Hematopoietic multipotent progenitor cell treated with erythropoietin and hydrocortisone succinate and interleukin-3 and kit ligand, for 8 days (in vitro differentiated cells): Measurements from ENCODE around the gene GON4L.
"Not testable (repeated sequence)": the region's sequence is repeated elsewhere in the genome, so short reads cannot be mapped to it uniquely, and the experiment has no call there.

Experiments
- DNase-seq: peaks from one replicate; pipeline ENCODE4 v3.0.0-alpha.2; 2015

GON4L gene

DNA sequence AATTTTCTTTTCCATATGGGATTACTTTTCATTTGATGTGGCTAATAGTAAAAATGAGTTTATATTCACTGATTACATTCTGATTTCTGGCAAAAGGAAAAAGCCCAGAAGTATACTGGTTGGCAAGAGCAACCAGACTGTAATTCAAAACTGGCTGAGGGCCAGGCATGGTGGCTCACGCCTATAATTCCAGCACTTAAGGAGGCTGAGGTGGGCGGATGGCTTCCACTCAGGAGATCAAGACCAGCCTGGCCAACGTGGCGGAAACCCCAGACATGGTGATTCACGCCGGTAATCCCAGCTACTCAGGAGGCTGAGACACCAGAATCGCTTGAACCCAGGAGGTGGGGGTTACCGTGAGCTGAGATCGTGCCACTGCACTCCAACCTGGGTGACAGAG, 16.8 kb upstream of the GON4L start:
- no peak for DNase-seq

DNA sequence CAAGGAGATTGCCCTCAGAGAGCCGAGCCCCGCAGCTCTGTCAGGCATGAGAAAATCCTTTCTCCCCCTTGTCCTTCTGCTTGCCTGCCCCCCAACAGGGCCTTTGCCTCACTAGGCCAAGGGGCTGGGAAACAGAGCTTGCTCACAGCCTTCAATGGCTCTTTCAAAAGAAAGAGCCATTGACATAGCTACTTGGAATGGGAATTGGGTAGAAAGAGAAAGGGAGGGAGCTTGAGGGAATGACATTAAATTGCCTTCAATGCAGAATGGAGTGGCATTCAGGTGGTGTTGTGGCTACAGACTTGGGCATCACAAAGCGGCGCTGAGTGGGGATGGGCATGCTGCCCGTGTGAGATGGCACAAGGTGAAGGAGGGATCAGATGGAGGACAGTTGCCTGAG, 15.5 kb upstream of the GON4L start:
- no peak for DNase-seq

DNA sequence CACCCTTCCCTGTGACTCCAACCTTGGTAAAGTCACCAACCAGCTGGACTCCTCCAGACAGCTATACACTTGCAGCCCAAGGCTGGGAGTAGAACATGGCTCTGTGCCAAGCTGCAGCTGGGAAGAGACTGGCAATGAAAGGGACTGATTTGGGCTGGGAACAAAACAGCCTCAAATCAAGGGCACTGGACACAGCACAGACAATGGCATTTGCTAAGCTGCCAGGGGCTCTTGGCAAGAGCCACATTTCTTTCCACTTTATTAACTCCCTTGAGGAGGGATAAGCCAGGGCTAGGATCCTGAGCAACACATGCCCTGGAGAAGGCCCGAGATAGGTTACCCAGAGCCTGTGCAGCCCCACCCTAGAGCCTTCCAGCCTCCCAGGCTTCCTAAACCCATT, 14.4 kb upstream of the GON4L start:
- DNase-seq = no peak

DNA sequence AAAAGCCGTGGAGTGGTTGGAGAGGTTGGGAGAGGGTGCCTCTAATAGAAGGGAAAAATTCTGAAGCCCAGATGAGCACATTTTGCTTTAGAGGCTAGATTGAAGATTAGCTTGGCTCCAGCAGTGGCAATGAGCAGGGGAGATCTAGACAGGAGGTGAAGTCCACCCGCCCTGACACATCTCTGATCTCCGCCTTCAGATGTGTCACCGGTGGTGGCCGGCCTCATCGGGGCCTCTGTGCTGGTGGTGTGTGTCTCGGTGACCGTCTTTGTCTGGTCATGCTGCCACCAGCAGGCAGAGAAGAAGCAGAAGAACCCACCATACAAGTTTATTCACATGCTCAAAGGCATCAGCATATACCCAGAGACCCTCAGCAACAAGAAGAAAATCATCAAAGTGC, 10.8 kb upstream of the GON4L start:
- DNase-seq = no peak

DNA sequence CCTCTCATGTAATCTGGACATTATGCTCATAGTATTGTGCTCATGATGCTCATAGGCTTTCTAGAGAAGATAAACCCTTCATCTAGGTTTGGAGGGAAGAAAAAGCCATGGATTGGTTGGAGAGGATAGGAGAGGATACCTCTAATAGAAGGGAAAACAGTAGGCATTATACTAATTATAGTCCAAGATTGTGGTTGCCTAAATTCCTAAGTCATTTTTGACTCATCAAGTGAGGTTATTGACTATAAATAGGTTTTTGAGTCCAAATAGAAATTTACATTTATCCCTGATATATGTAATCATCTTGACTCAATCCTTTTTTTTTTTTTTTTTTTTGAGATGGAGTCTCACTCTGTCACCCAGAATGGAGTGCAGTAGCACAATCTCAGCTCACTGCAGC, 7.4 kb upstream of the GON4L start:
- DNase-seq = no peak

DNA sequence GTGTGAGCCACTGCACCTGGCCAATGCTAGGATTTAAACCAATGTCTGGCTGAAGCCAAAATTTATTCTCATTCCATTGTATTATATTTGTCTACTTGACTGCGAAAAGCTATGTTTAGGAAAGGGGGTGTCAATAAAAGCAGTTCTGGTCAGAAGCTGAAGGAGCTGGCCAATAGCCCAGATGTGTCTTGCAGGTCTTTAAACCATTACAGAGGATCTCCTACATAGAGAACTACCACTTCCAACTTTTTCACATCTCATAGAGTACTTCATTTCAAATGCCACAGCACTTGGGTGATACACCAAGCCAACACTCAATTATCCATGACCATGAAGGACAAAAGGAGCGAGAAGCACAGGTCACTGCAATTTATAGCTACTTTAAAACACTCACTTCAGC, 4.9 kb upstream of the GON4L start:
- DNase-seq = no peak

DNA sequence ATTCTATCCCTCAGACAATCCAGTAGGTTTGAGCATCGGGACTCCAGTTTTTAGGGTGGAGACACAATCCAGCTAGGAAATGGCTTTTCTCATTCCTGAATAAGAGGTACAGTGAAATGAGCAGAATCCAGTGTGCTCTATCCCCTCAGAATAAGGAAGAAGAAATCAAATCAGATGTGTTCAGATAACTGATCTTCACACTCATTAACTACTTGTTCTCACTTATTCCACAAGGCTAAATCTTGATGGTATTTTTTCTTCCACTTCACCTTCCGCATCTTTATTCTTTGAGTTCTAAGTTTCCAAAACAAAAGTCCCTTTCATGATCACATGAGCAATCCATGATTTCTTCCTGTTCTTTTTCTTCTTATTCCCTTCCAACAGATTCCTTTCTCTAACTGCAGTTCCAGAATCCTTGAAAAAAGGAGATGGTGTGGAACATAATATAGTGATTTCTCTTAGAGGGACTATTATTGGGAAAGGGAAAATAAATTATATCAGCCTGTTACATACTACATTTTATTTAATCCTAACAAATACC, 4.0 kb upstream of the GON4L start:
- DNase-seq = no peak

DNA sequence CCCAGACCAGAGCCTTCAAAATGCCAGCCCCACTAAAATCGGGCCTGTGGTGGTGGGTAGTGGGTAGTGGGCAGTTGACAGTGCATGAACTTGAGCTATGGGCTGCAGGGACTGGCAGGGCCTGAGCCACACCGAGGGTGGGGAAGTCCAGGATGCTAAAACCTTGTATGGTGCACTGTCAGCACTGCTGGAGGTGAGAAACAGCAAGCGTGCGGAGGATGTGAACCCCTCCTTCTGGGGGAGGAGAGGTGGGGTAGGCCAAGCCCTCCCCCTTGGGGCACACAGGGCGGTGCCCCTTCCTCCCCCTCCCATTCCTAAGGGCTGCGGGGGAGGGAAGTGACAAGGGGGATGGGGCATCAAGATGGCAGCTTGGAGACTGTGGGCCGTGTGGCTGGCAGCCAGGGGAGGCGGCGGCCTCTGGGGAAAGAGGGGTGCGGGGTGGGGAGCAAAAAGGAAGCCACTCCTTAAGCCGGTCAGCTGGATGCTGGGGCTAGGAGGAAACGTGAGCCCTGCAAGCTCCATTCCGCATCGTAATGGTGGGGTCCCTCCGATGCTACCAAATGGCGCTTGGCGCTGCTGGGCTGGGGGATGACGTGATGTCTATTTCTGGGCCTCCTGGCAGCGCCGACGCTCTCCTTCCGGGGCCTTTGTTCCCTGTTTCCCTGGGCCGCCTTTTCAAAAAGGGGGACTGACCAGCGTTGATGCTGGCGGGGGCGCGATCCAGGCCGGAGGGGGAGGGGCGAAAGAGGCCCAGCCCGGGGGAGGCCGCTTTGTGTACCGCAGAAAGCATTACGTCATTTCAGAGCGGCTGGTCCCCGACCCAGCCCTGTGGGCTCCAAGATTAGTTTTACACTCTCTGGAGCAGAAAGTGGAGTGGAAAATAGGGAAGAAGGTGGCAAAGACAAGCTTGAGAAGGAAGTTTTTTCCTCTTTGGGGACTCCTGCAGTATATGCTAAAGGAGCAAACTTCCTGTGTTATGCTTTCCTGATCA, 3.2 kb upstream of the GON4L start:
- DNase-seq = peak; percentile 62

DNA sequence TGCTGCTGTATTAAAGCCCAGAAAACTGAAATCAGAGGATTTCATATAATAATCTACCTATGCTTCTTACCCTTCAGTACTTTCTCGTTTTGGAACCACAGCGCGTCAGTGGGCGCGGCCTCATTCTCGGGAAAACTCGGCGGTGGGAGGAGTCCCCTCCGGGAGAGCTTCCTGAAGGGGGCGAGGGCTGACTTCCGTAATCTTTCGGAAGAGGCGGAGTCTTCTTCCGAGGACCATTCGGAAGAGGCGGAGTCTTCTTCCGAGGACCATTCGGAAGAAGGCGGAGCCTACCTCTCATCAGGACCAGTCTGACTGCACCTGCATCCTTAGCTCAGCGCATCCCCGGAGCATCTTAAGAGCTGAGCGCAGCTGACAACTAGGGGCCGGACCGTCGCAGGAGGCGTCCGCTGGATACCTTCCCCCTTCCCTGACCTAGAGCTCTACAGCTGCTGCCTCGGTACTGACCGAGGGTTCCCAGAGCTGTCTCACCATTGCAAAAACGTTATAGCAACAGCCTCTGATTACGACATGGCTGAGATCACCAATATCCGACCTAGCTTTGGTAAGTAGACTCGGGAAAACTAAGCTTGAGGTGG, 2.3 kb upstream of the GON4L start, which contains the start of gene SYT11:
Gene SYT11, plus strand, starts transcription at position 334 of the 596 bp plus-strand sequence. Its CDS starts 195 bp downstream, at position 529.
- DNase-seq = peak; percentile 98

DNA sequence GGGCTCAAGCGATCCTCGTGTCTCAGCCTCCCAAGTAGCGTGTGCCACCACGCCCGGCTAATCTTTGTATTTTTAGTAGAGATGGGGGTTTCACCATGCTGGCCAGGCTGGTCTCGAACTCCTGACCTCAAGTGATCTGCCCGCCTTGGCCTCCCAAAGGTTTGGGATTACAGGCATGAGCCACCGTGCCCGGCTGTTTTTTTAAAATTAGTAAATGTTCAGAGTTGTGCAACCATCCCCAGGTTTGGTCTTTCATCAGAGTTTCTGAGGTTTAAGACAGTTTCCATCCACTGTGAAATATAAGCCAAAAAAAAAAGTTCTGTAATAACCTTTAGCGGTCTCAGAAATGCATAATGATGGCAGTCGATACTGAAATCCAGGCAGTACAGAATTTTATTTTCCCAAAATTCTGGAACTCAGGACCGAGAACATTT, 1.8 kb upstream of the GON4L start:
- no peak for DNase-seq

DNA sequence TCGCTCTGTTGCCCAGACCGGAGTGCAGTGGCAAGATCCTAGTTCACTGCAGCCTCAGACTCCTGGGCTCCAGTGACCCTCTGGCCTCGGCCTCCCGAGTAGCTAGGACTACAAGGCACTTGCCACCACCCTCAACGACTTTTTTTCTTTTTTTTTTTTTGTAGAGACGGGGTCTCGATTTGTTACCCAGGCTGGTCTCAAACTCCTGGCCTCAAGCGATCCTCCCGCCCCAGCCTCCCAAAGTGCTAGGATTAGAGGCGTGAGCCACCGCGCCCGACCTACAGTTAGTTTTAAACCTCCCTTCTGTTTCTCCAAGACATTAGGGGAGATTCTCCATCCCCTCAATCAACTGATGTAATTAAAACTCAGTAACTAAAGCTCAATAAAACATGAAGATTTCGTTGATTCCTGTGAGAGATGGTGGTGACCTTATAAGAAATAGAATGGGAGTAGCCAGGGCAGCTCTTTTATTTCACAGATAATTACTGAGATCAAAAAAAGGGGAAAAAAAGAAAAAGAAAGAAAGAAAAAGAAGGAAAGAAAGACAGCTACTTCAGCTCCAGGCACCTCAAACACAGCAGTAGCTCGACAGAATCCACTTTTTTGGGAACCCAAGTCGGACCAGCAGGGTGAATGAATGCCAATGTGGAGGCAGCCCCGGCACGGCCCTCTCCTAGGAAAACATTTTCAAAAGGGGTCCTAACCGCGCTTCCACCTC, 598 bp downstream of the GON4L start:
- no peak for DNase-seq

DNA sequence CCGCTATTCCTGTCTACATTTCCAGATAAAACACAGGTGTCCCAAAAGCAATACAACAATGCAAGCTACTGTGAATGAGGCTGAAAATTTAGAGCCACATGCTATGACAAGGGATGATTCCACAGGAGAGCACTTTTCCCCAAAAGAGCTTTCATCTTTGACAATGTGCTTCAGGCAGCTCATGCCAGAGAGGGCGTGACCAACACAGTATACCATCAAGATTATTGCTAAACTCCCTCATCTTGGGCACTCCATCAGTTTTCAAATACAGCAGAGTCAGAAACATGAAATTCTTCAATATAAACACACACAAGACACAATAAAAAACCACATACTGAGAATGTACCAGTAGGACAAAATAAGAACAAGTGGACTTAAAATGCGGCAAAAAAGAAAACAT, 6.7 kb downstream of the GON4L start:
- peak; percentile 28 for DNase-seq

DNA sequence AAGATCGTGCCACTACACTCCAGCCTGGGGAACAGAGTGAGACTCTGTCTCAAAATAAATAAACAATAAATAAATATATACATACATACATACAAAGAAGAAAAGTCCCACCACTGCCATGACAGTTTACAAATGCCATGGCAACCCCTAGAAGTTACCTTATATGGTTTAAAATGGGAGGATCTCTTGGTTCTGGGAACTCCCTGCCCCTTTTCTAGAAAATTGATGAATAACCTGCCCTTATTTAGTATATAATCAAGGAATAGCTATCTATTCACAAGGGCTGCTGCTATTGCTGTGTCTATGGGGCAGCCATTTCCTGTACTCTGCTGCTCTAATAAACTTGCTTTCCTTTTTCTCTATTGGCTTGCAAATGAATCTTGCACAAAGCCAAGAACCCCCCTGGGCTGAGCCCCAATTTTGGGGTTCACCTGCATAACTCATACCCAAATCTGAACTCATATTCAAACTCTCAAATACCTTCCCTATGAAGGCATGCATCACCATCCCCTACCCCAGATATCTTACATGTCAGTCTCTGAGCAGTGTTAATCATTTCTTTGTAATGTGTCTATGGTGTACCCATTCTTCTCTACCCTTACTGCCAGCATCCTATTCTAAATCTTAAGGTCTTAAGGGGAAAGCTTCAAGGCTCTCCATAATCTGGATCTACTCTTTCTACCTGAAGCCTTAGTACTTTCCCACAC, 9.0 kb downstream of the GON4L start:
- DNase-seq = peak; percentile 79

DNA sequence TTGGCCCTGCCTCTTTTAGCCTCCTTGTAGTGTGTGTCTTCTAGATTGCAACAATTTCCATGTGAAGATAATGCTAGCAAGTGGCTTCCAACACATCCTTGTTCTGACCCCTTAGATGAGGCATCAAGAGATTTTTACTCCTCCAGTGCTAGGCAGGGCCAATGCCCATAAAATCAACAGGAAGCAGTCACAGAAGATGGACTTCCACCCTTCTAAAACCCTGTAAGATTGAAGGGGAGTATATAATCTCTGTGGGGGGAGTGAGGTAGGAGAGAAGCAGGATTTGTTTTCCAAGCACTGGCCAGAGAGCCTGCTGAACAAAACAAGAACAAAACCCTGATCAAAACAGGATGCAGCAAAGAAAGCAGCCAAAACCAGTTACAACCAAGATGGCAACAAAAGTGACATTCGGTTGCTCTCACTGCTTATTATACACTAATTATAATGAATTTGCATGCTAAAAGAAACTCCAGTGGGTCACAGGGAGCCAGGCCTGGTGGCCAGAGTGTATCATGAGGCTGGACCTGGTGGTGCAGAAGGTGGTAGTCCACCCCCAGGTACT, 12.1 kb downstream of the GON4L start:
- DNase-seq = no peak

DNA sequence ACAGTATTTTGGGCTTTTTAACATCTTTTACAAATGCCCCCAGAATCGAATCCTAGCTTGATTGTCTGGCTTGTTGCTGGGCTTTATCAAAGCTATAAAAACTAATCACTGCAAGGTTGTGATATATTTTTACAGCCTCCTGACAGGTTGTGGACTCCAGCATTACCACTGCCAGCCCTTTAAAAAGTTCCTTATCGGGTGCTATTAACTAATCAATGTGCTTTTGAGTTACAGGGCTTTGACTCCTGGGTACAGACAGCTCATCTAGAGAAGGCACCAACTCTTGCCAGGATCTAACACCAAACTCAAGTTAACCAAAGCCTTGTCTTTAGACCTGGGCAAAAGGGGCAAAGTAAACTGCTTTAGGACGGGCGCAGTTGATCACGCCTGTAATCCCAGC, 16.6 kb downstream of the GON4L start:
- DNase-seq = no peak

DNA sequence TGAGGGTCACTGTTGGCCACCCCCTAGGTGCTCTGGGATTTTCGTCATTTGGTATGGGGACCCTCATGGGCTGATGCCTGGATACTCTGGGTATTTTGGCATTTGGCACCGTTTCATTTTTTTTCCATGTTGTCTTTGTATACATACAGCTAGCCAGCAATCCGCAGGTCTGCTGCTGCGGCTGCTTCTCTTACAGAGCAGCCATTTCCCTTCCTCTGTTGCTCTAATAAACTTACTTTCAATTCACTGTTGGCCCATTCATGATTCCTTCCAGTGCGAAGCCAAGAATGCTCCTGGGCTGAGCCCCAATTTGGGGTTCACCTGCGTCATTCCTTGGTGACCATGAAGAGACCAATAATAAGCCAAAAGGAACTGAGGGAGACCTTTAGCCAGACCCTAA, 21.5 kb downstream of the GON4L start:
- DNase-seq = no peak

DNA sequence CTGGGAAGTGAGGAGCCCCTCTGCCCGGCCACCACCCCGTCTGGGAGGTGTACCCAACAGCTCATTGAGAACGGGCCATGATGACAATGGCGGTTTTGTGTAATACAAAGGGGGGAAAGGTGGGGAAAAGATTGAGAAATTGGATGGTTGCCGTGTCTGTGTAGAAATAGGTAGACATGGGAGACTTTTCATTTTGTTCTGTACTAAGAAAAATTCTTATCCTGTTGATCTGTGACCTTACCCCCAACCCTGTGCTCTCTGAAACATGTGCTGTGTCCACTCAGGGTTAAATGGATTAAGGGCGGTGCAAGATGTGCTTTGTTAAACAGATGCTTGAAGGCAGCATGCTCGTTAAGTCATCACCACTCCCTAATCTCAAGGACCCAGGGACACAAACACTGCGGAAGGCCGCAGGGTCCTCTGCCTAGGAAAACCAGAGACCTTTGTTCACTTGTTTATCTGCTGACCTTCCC, 22.1 kb downstream of the GON4L start:
- not testable (repeated sequence) for DNase-seq

DNA sequence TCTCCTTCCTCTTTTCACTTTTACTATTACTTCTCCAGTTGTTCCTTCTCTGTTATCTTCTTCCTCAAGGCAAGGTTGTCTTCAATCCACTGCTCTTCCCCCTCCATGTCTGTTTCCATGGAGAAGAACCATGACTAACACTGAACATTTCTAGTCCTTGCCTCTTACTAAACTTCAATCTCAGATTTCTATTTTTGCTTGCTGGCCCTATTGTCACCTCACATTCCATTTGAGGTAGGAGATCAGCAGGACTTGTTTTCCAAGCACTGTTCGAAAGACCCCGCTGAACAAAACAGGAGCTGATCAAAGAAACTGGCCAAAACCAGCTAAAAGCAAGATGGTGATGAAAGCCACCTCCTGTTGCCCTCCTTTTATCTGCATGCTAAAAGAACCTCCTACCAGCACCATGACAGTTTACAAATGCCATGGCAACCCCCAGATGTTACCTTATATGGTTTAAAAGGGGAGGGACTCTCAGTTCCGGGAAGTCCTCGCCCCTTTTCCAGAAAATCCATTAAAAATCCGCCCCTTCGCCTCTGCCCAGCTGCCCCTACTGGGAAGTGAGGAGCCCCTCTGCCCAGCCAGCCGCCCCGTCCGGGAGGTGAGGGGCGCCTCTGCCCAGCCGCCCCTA, 22.6 kb downstream of the GON4L start:
- DNase-seq = peak; percentile 72

DNA sequence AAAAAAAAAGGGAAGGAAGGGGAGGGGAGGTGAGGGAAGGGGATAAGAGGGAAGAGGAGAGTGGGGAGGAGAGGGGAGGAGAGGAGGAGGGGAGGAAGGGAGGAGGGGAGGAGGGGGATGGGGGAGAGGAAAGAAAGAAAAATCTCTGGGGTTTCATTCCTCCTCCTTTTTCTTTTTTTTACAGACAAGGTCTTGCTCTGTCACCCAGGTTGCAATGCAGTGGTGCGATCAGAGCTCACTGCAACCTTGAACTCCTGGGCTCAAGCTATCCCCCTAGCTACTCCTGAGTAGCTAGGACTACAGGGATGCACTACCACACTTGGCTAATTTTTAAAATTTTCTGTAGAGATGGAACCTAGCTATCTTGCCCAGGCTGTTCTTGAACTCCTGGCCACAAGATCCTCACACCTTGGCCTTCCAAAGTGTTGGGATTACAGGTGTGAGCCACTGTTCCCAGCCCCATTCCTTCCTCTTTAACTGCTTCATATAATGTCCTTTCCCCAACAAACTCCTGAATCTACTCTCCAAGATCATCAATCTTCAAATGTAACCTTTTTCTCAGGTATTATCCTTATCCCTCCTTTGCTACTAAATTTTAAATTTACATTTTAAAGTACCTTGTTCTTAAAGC, 23.2 kb downstream of the GON4L start:
- no peak for DNase-seq

DNA sequence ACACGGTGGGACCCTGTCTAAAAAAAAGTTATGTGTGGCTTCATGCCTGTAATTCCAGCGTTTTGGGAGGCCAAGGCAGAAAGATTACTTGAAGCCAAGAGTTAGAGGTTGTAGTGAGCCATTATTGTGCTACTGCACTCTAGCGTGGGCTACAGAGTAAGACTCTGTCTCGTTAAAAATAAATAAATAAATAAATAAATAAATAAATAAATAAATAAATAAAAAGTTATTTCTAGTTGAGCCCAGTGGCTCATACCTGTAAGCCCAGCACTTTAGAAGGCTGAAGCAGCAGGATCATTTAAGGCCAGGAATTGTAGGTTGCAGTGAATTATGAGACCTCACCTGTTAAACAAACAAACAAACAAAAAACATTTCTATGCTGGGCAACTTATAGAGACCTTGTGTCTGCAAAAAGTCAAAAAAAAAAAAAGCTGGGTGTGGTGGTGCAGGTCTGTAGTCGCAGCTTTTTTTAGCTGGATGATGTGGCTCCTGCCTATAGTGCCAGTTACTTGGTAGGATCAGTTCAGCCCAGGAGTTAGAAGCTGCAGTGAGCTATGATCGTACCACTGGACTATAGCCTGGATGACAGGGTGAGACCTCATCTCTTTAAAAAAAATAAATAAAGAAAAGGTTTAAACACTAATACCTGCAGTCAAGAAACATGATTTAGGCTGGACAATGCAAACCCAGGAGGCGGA, 25.6 kb downstream of the GON4L start:
- no peak for DNase-seq
